Thyroid gland (tissue), 4 donors: ENCODE measurements around the gene RERG. TPM values are rescaled to one million over a fixed set of nuclear protein-coding genes. Genes with fewer than 3 reads are reported as not detected.

Source experiments
- DNase-seq, 2 donors: peaks; one replicate each; pipeline ENCODE4 v3.0.0-alpha.2; 2019
- H3K27ac ChIP-seq, 3 donors: fragments of 200-600 bp; sonication (generic); 1 replicate in 2 of 3; 2 replicates in 1 of 3; pipeline ENCODE4 v1.5.1; 2016 to 2019; ENCODE audit warnings: mild to moderate bottlenecking in 1 of 3, moderate library complexity in 1 of 3
- H3K27me3 ChIP-seq: fragments of 200-600 bp; sonication (generic); one replicate; pipeline ENCODE4 v1.5.1; 2019
- H3K36me3 ChIP-seq, 2 donors: fragments of 200-600 bp; sonication (generic); one replicate each; pipeline ENCODE4 v1.5.1; 2016 to 2019
- H3K4me1 ChIP-seq, 2 donors: fragments of 200-600 bp; sonication (generic); one replicate each; pipeline ENCODE4 v1.5.1; 2017 to 2019
- H3K4me3 ChIP-seq, 3 donors: fragments of 200-600 bp; sonication (generic); replicated peaks in 1 of 3; 1 replicate in 2 of 3; 2 replicates in 1 of 3; pipeline ENCODE4 v1.5.1; 2016; ENCODE audit warnings: mild to moderate bottlenecking in 1 of 3
- H3K9me3 ChIP-seq: fragments of 200-600 bp; sonication (generic); one replicate; pipeline ENCODE4 v1.5.1; 2017
- CTCF ChIP-seq, 6 experiments: fragments of 200-600 bp in 3 of 6; fragments of 450-650 bp in 3 of 6; sonication (generic) in 3 of 6; IDR thresholded peaks; one replicate each; pipeline ENCODE4 v1.5.1; 2016 to 2019; ENCODE audit warnings: antibody characterized with exemption in 6 of 6, mild to moderate bottlenecking in 2 of 6, inconsistent platforms in 1 of 6, moderate library complexity in 1 of 6
- POLR2A ChIP-seq, 2 donors: fragments of 450-650 bp; IDR thresholded peaks; one replicate each; pipeline ENCODE4 v1.6.1; 2017; ENCODE audit warnings: antibody characterized with exemption in 2 of 2, mild to moderate bottlenecking in 2 of 2, moderate library complexity in 1 of 2
- WGBS, 2 donors: methylation state at CpG; one replicate each; pipeline ENCODE4 v1.1.5; 2017; 5-methylcytosine and 5-hydroxymethylcytosine counted together
- intact Hi-C: fragments of 100-400 bp; cut with DNase I; formaldehyde crosslinking; loops from one replicate; pipeline ENCODE4 v1.15.1; 2023
- total RNA-seq, 4 donors: library from RNA; depleted of rRNA; stranded (reverse); fragments of >200 nt; gene quantifications; one replicate each; pipeline ENCODE4 v1.2.3, GENCODE V29; 2016

Gene RERG
- total RNA-seq, 4 donors from 2014 or later, result 2.7 to 13.2 (median 4.9) TPM

GRCh38 chr12:15194456-15195368 is 26.5 kb downstream of the RERG start:
- H3K4me1 ChIP-seq, result peaks cover 5% of the 10 kb centered on the region in 2 donors
- 73 to 75% methylated on average over 6 of the region's 6 CpGs for WGBS, 2 donors
- H3K27ac ChIP-seq, result no peak overlapping the region
- DNase-seq, result no peak
- no peaks in the 10 kb centered on the region for H3K27me3 ChIP-seq
- intact Hi-C loops, result no loop called here
- H3K9me3 ChIP-seq, result no peaks in the 10 kb centered on the region
- TF ChIP-seq CTCF (IDR thresholded peaks at IDR 0.05) (no peak), POLR2A (IDR thresholded peaks at IDR 0.05) (no peak)
- no peaks in the 10 kb centered on the region for H3K36me3 ChIP-seq
- H3K4me3 ChIP-seq, result no peak overlapping the region

- Histone ChIP-seq H3K4me1 (peaks cover 5% of the 10 kb centered on the region in 2 donors), H3K27me3 (no peaks in the 10 kb centered on the region), H3K27ac (peak overlapping the region in 1 of 3 donors; percentile 1), H3K36me3 (no peaks in the 10 kb centered on the region), H3K9me3 (no peaks in the 10 kb centered on the region), H3K4me3 (no peak overlapping the region)
- TF ChIP-seq CTCF (IDR thresholded peaks at IDR 0.05), result no peak
- TF ChIP-seq POLR2A (IDR thresholded peaks at IDR 0.05), result no peak
- WGBS, 2 donors, result 42 to 46% methylated on average over 3 of the region's 3 CpGs
- intact Hi-C loops, result no loop called here
- DNase-seq, result peak in 1 of 2 donors; percentile 5
Observed at GRCh38 chr12:15193946-15194345, 27.3 kb downstream of the RERG start.

DNA sequence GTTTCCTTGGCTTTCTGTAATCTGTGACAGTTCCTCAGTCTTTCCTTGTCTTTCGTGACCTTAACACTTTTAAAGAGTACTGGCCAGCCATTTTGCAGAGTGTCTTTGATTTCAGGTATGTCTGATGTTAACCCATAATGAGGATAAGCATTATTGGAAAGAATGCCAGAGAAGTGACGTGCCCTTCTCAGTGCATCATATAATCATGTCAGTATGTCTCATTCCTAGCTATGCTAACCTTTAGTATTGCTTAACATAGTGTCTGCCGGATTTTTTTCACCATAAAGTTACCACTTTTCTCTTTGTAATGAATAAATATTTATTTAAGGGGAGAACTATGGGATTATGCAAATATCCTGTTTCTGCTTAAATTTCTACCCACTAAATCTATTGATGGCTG is 28.5 kb downstream of the RERG start:
- no peaks in the 10 kb centered on the region for H3K36me3 ChIP-seq
- WGBS, 2 donors, result 91 to 92% methylated on average over 3 of the region's 3 CpGs
- peaks cover 5 to 9% of the 10 kb centered on the region in 2 donors for H3K4me1 ChIP-seq

DNA sequence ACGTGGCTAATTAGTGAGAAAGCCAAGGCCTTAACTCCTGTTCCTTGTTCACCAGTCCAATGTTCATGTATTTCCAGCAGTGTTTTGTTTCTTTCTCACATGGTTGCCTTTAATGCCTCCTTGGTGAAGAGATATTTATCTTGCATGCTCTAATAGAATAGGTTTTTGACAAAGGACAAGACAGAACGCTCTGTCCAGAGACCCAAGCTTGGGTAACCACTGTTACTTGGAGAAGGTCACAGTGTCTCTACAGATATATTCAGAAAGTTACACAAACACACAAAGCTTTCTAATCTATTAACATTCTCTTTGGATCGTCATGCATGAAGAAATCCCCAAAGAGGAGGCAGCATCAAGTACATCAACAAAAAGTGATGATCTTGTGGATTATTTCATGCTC is 33.1 kb downstream of the RERG start:
- Histone ChIP-seq H3K36me3 (no peaks in the 10 kb centered on the region), H3K4me3 (no peak overlapping the region), H3K4me1 (peaks cover 0 to 4% of the 10 kb centered on the region in 2 donors), H3K27me3 (no peaks in the 10 kb centered on the region), H3K27ac (no peak overlapping the region), H3K9me3 (no peaks in the 10 kb centered on the region)
- WGBS, 2 donors, result 70 to 80% methylated on average over 3 of the region's 3 CpGs
- TF ChIP-seq CTCF (IDR thresholded peaks at IDR 0.05) (no peak), POLR2A (IDR thresholded peaks at IDR 0.05) (no peak)
- intact Hi-C loops, result no loop called here
- no peak for DNase-seq

More for the DNA sequence above, 28.5 kb downstream of the RERG start:
- DNase-seq, result no peak
- Histone ChIP-seq H3K27me3 (no peaks in the 10 kb centered on the region), H3K4me3 (no peak overlapping the region), H3K27ac (no peak overlapping the region), H3K9me3 (no peaks in the 10 kb centered on the region)
- intact Hi-C loops, result no loop called here
- no peak for TF ChIP-seq POLR2A (IDR thresholded peaks at IDR 0.05)

GRCh38 chr12:15186597-15186996 is 34.6 kb downstream of the RERG start:
- Histone ChIP-seq H3K27ac (no peak overlapping the region), H3K4me1 (peaks cover 0 to 4% of the 10 kb centered on the region in 2 donors), H3K27me3 (no peaks in the 10 kb centered on the region), H3K9me3 (no peaks in the 10 kb centered on the region), H3K36me3 (no peaks in the 10 kb centered on the region), H3K4me3 (no peak overlapping the region)
- intact Hi-C loops, result no loop called here
- WGBS, 2 donors, result 66 to 68% methylated on average over 1 of the region's 1 CpG
- DNase-seq, result no peak
- TF ChIP-seq POLR2A (IDR thresholded peaks at IDR 0.05) (no peak), CTCF (IDR thresholded peaks at IDR 0.05) (no peak)
